HepG2 (cell line): Measurements from ENCODE around the gene SBK3. TPM values are rescaled to one million over a fixed set of nuclear protein-coding genes. Genes with fewer than 3 reads are reported as not detected.
A peak's percentile ranks its signal among the peaks of the same experiment; 100 is the strongest.

Experiments
- DMTF1 ChIP-seq: sonication (generic); formaldehyde crosslinking; IDR thresholded peaks from 2 replicates; pipeline ENCODE4 v1.4.0; 2020; ENCODE audit warnings: mild to moderate bottlenecking, missing genetic modification reagents
- EHMT2 ChIP-seq: fragments of 200-600 bp; sonication (generic); IDR thresholded peaks from 2 replicates; pipeline ENCODE4 v1.7.0; 2017; ENCODE audit warnings: antibody characterized with exemption, low read depth, low read length, borderline replicate concordance
- KDM1A ChIP-seq: IDR thresholded peaks from 2 replicates; pipeline ENCODE4 v1.6.1; 2016; ENCODE audit warnings: missing compliant biosample characterization
- MED13 ChIP-seq: sonication (generic); formaldehyde crosslinking; IDR thresholded peaks from 2 replicates; pipeline ENCODE4 v1.5.0; 2020; ENCODE audit warnings: missing genetic modification reagents
- SCMH1 ChIP-seq: sonication (generic); formaldehyde crosslinking; IDR thresholded peaks from 2 replicates; pipeline ENCODE4 v1.9.0; 2021; ENCODE audit warnings: missing genetic modification reagents, mild to moderate bottlenecking, borderline replicate concordance
- SNAPC2 ChIP-seq: sonication (generic); formaldehyde crosslinking; IDR thresholded peaks from 2 replicates; pipeline ENCODE4 v1.8.1; 2022; ENCODE audit warnings: mild to moderate bottlenecking, missing genetic modification reagents
- TAF1 ChIP-seq: sonication (generic); formaldehyde crosslinking; IDR thresholded peaks from 2 replicates; pipeline ENCODE4 v1.4.0; 2020; ENCODE audit warnings: missing genetic modification reagents
- TCF7 ChIP-seq: sonication (generic); IDR thresholded peaks from 2 replicates; pipeline ENCODE4 v1.6.1; 2016; ENCODE audit warnings: antibody characterized with exemption, low read depth
- UBTF ChIP-seq: sonication (generic); formaldehyde crosslinking; IDR thresholded peaks from 2 replicates; pipeline ENCODE4 v1.4.0; 2020; ENCODE audit warnings: mild to moderate bottlenecking, missing genetic modification reagents
- ZFP1 ChIP-seq: IDR thresholded peaks from 2 replicates; pipeline ENCODE4 v1.6.1; 2016
- ZNF207 ChIP-seq: fragments of 450-650 bp; IDR thresholded peaks from 2 replicates; pipeline ENCODE4 v1.6.1; 2016; ENCODE audit warnings: antibody characterized with exemption, borderline replicate concordance
- ZNF251 ChIP-seq: sonication (generic); formaldehyde crosslinking; IDR thresholded peaks from 2 replicates; pipeline ENCODE4 v1.9.0; 2021; ENCODE audit warnings: mild to moderate bottlenecking, missing genetic modification reagents
- ZNF557 ChIP-seq: sonication (generic); formaldehyde crosslinking; IDR thresholded peaks from 2 replicates; pipeline ENCODE4 v1.4.0; 2020; ENCODE audit warnings: missing genetic modification reagents
- ZNF567 ChIP-seq: sonication (generic); formaldehyde crosslinking; IDR thresholded peaks from 2 replicates; pipeline ENCODE4 v1.8.1; 2023; ENCODE audit warnings: mild to moderate bottlenecking, missing genetic modification reagents, borderline replicate concordance
- polyA plus RNA-seq, 8 experiments: library from polyadenylated mRNA; depleted of rRNA in 3 of 8; stranded (reverse) in 7 of 8; unstranded in 1 of 8; fragments of >200 nt; fragmentation: Illumina TruSeq in 4 of 8; extraction: Trizol in 4 of 8; gene quantifications; 2 replicates each; pipeline versions ENCODE4 v1.2.1 to v1.2.3, GENCODE V29; 2011 to 2016; ENCODE audit warnings: low read depth in 4 of 8, missing spikeins in 1 of 8, mixed read lengths in 1 of 8; ENCODE audit not compliant: insufficient read depth in 1 of 8
- total RNA-seq, 5 experiments: library from RNA; depleted of rRNA; stranded (reverse); fragments of >200 nt; fragmentation: Illumina TruSeq; extraction: Trizol; gene quantifications; 2 replicates each; pipeline ENCODE4 v1.2.3, GENCODE V29; 2016; ENCODE audit warnings: low read depth in 1 of 5
- TF ChIP-seq, protein P1 (sequence below): sonication (generic); formaldehyde crosslinking; IDR thresholded peaks from 2 replicates; pipeline ENCODE4 v1.8.1; 2022; ENCODE audit warnings: low read depth, mild to moderate bottlenecking, missing genetic modification reagents
- TF ChIP-seq, protein P2 (sequence below): sonication (generic); formaldehyde crosslinking; IDR thresholded peaks from 2 replicates; pipeline ENCODE4 v1.4.0; 2020; ENCODE audit warnings: missing genetic modification reagents, borderline replicate concordance
- TF ChIP-seq, protein P3 (sequence below): IDR thresholded peaks from 2 replicates; pipeline ENCODE4 v1.6.1; 2016; ENCODE audit warnings: control low read depth

SBK3 gene
- total and polyA plus RNA-seq, 2 of the 13 experiments (the other 11 are each of a cell fraction or from before 2014, with no cell fraction given): 0.66 to 0.77 TPM

DNA sequence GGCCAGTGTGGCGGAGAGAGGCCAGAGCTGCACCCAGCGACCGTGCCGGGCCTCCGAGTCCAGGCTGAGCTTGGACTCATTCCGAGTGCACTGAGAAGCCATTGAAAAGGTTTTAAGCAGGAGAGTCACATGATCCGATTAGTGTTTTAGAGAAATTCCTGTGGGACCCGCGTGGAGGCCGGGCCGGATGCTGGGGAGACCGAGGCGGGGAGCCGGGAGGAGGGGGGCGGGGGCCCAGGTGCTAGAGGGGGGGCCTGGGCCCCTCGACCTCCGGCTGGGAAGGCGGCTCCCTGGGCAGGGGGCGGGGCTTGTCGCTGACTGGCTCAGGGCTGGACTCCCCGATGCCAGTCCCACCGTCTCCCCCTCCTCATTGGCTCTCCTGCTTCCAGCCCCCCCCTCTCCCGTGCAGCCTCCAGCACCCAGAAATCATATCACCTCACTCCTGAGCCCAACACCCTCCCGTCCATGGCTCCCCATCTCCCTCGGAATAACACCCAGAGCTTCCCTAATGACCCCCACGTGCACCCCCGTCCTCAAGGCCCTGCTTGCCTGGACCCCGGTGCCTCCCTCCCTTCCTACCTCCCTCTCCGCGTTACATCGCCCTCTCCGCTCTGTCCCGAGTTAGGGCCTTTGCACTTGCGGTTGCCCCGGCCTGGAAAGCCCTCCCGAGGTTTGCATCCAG is 40.5 kb upstream of the SBK3 start (continued):
- no peak for TF ChIP-seq DMTF1 (CRISPR knock-in tag)
- TF ChIP-seq ZFP1: no peak
- TF ChIP-seq UBTF (CRISPR knock-in tag): peak; percentile 61
- TF ChIP-seq TAF1 (CRISPR knock-in tag): peak; percentile 39; the same call in 1 of the 2 replicates
- TF ChIP-seq ZNF251 (CRISPR knock-in tag): no peak
- TF ChIP-seq SNAPC2 (CRISPR knock-in tag): no peak
- TF ChIP-seq ZNF207: no peak
- no peak for TF ChIP-seq ZNF567 (CRISPR knock-in tag)
- no peak for TF ChIP-seq KDM1A (CRISPR knock-in tag)
- TF ChIP-seq, protein P1, sequence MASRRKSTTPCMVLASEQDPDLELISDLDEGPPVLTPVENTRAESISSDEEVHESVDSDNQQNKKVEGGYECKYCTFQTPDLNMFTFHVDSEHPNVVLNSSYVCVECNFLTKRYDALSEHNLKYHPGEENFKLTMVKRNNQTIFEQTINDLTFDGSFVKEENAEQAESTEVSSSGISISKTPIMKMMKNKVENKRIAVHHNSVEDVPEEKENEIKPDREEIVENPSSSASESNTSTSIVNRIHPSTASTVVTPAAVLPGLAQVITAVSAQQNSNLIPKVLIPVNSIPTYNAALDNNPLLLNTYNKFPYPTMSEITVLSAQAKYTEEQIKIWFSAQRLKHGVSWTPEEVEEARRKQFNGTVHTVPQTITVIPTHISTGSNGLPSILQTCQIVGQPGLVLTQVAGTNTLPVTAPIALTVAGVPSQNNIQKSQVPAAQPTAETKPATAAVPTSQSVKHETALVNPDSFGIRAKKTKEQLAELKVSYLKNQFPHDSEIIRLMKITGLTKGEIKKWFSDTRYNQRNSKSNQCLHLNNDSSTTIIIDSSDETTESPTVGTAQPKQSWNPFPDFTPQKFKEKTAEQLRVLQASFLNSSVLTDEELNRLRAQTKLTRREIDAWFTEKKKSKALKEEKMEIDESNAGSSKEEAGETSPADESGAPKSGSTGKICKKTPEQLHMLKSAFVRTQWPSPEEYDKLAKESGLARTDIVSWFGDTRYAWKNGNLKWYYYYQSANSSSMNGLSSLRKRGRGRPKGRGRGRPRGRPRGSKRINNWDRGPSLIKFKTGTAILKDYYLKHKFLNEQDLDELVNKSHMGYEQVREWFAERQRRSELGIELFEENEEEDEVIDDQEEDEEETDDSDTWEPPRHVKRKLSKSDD: no peak
- no peak for TF ChIP-seq SCMH1
- no peak for TF ChIP-seq MED13 (CRISPR knock-in tag)
- no peak for TF ChIP-seq EHMT2
- TF ChIP-seq TCF7: no peak
- TF ChIP-seq, protein P2, sequence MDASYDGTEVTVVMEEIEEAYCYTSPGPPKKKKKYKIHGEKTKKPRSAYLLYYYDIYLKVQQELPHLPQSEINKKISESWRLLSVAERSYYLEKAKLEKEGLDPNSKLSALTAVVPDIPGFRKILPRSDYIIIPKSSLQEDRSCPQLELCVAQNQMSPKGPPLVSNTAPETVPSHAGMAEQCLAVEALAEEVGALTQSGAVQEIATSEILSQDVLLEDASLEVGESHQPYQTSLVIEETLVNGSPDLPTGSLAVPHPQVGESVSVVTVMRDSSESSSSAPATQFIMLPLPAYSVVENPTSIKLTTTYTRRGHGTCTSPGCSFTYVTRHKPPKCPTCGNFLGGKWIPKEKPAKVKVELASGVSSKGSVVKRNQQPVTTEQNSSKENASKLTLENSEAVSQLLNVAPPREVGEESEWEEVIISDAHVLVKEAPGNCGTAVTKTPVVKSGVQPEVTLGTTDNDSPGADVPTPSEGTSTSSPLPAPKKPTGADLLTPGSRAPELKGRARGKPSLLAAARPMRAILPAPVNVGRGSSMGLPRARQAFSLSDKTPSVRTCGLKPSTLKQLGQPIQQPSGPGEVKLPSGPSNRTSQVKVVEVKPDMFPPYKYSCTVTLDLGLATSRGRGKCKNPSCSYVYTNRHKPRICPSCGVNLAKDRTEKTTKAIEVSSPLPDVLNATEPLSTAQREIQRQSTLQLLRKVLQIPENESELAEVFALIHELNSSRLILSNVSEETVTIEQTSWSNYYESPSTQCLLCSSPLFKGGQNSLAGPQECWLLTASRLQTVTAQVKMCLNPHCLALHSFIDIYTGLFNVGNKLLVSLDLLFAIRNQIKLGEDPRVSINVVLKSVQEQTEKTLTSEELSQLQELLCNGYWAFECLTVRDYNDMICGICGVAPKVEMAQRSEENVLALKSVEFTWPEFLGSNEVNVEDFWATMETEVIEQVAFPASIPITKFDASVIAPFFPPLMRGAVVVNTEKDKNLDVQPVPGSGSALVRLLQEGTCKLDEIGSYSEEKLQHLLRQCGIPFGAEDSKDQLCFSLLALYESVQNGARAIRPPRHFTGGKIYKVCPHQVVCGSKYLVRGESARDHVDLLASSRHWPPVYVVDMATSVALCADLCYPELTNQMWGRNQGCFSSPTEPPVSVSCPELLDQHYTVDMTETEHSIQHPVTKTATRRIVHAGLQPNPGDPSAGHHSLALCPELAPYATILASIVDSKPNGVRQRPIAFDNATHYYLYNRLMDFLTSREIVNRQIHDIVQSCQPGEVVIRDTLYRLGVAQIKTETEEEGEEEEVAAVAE (CRISPR knock-in tag): no peak
- TF ChIP-seq, protein P3, sequence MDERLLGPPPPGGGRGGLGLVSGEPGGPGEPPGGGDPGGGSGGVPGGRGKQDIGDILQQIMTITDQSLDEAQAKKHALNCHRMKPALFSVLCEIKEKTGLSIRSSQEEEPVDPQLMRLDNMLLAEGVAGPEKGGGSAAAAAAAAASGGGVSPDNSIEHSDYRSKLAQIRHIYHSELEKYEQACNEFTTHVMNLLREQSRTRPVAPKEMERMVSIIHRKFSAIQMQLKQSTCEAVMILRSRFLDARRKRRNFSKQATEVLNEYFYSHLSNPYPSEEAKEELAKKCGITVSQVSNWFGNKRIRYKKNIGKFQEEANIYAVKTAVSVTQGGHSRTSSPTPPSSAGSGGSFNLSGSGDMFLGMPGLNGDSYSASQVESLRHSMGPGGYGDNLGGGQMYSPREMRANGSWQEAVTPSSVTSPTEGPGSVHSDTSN (CRISPR knock-in tag): peak; percentile 77
- no peak for TF ChIP-seq ZNF557
